CD14-positive monocyte (primary cell): Measurements from ENCODE around the gene CDV3. TPM values are rescaled to one million over a fixed set of nuclear protein-coding genes. Genes with fewer than 3 reads are reported as not detected.
"Not testable (repeated sequence)": the region's sequence is repeated elsewhere in the genome, so short reads cannot be mapped to it uniquely, and the experiment has no call there.

ENCODE experiments used
- DNase-seq, 3 donors: peaks; one replicate each; pipeline ENCODE4 v3.0.0-alpha.2; 2011 to 2022
- H2AFZ ChIP-seq: 2 replicates; pipeline ENCODE4 v1.6.0; 2012; ENCODE audit warnings: mild to moderate bottlenecking, low read depth, low read length, inconsistent platforms; ENCODE audit not compliant: insufficient read depth, poor library complexity, severe bottlenecking
- H3K27ac ChIP-seq, 2 donors: 1 replicate in 1 of 2; 2 replicates in 1 of 2; pipeline ENCODE4 v1.5.1; 2012 to 2013; ENCODE audit warnings: low read length in 2 of 2, control low read depth in 1 of 2, inconsistent platforms in 1 of 2, low read depth in 1 of 2, mild to moderate bottlenecking in 1 of 2
- H3K27me3 ChIP-seq, 2 donors: one replicate each; pipeline versions ENCODE4 v1.6.0 to v1.6.1; 2011 to 2013; ENCODE audit warnings: low read length in 2 of 2; ENCODE audit not compliant: control insufficient read depth in 2 of 2, insufficient read depth in 2 of 2
- H3K36me3 ChIP-seq, 2 donors: replicated peaks in 1 of 2; 1 replicate in 1 of 2; 2 replicates in 1 of 2; pipeline versions ENCODE4 v1.5.1 to v1.6.1; 2012 to 2013; ENCODE audit warnings: low read length in 2 of 2, control low read depth in 1 of 2, inconsistent platforms in 1 of 2, mild to moderate bottlenecking in 1 of 2; ENCODE audit not compliant: insufficient read depth in 2 of 2, control insufficient read depth in 1 of 2
- H3K4me1 ChIP-seq, 2 donors: 1 replicate in 1 of 2; 2 replicates in 1 of 2; pipeline versions ENCODE4 v1.5.1 to v1.6.1; 2012 to 2013; ENCODE audit warnings: low read length in 2 of 2, control low read depth in 1 of 2, inconsistent platforms in 1 of 2, mild to moderate bottlenecking in 1 of 2, moderate library complexity in 1 of 2; ENCODE audit not compliant: insufficient read depth in 2 of 2, control insufficient read depth in 1 of 2
- H3K4me2 ChIP-seq: replicated peaks from 2 replicates; pipeline ENCODE3; 2012; ENCODE audit warnings: low read length, moderate library complexity, mild to moderate bottlenecking; ENCODE audit not compliant: poor library complexity, severe bottlenecking; ENCODE audit errors: extremely low read depth
- H3K4me3 ChIP-seq, 3 experiments: fragments of 200-600 bp in 1 of 3; sonication (generic) in 1 of 3; replicated peaks in 1 of 3; 1 replicate in 2 of 3; 2 replicates in 1 of 3; pipeline ENCODE4 v1.5.1; 2011 to 2013; ENCODE audit warnings: low read length in 3 of 3, mild to moderate bottlenecking in 3 of 3, control low read depth in 2 of 3, low read depth in 2 of 3, inconsistent platforms in 1 of 3, moderate library complexity in 1 of 3
- H3K79me2 ChIP-seq: 2 replicates; pipeline ENCODE4 v1.6.0; 2012; ENCODE audit warnings: mild to moderate bottlenecking, control low read depth, inconsistent platforms, low read length, moderate library complexity; ENCODE audit not compliant: insufficient read depth
- H3K9ac ChIP-seq: 2 replicates; pipeline ENCODE4 v1.6.0; 2017; ENCODE audit warnings: low read length, mild to moderate bottlenecking; ENCODE audit not compliant: insufficient read depth, poor library complexity, severe bottlenecking
- H3K9me3 ChIP-seq, 2 donors: replicated peaks in 1 of 2; 1 replicate in 1 of 2; 2 replicates in 1 of 2; pipeline versions ENCODE4 v1.5.1 to v1.6.1; 2012 to 2013; ENCODE audit warnings: low read length in 2 of 2, control low read depth in 1 of 2; ENCODE audit not compliant: control insufficient read depth in 1 of 2, insufficient read depth in 1 of 2
- H4K20me1 ChIP-seq: 2 replicates; pipeline ENCODE4 v1.6.0; 2012; ENCODE audit warnings: mild to moderate bottlenecking, low read length, control low read depth, moderate library complexity; ENCODE audit not compliant: insufficient read depth
- H3K27ac Mint-ChIP-seq, 7 donors: one replicate each; pipeline ENCODE4 v1.8.0; 2020; ENCODE audit warnings: mild to moderate bottlenecking in 7 of 7, mixed read lengths in 7 of 7, moderate library complexity in 6 of 7, inconsistent platforms in 2 of 7
- H3K27me3 Mint-ChIP-seq, 3 donors: one replicate each; pipeline ENCODE4 v1.8.0; 2021 to 2022; ENCODE audit warnings: low read depth in 3 of 3, mild to moderate bottlenecking in 3 of 3, mixed read lengths in 3 of 3, moderate library complexity in 3 of 3, inconsistent platforms in 1 of 3
- H3K36me3 Mint-ChIP-seq, 2 donors: one replicate each; pipeline ENCODE4 v1.8.0; 2020; ENCODE audit warnings: mixed read lengths in 2 of 2, inconsistent platforms in 1 of 2, mild to moderate bottlenecking in 1 of 2
- H3K4me1 Mint-ChIP-seq: one replicate; pipeline ENCODE4 v1.8.0; 2020; ENCODE audit warnings: mild to moderate bottlenecking, mixed read lengths
- H3K4me3 Mint-ChIP-seq, 2 donors: one replicate each; pipeline ENCODE4 v1.8.0; 2020; ENCODE audit warnings: mild to moderate bottlenecking in 2 of 2, mixed read lengths in 2 of 2, moderate library complexity in 1 of 2
- H3K9me3 Mint-ChIP-seq, 7 donors: one replicate each; pipeline ENCODE4 v1.8.0; 2020 to 2022; ENCODE audit warnings: mixed read lengths in 7 of 7, mild to moderate bottlenecking in 6 of 7, moderate library complexity in 6 of 7, inconsistent platforms in 2 of 7
- WGBS: methylation state at CpG from one replicate; pipeline ENCODE4 v1.1.5; 2013; ENCODE audit warnings: missing lambda C conversion rate; ENCODE audit not compliant: insufficient coverage; 5-methylcytosine and 5-hydroxymethylcytosine counted together
- intact Hi-C, 2 donors: fragments of 100-400 bp; cut with micrococcal nuclease; formaldehyde crosslinking; loops; one replicate each; pipeline versions ENCODE4 v1.15.0 to v1.15.1; 2023
- polyA plus RNA-seq, 3 donors: library from polyadenylated mRNA; depleted of rRNA in 1 of 3; unstranded in 2 of 3; stranded (reverse) in 1 of 3; fragments of 300-500 nt in 2 of 3; fragments of >200 nt in 1 of 3; fragmentation: Illumina TruSeq in 2 of 3; gene quantifications; 1 replicate in 2 of 3; 2 replicates in 1 of 3; pipeline ENCODE4 v1.2.3, GENCODE V29; 2012 to 2021
- TF ChIP-seq, protein P1 (sequence below): fragments of 200-600 bp; IDR thresholded peaks from one replicate; pipeline ENCODE4 v1.8.0; 2022; ENCODE audit warnings: antibody characterized with exemption, mild to moderate bottlenecking

Gene CDV3
- polyA plus RNA-seq, 3 donors: 30.0 to 80.1 (median 30.3) TPM

DNA sequence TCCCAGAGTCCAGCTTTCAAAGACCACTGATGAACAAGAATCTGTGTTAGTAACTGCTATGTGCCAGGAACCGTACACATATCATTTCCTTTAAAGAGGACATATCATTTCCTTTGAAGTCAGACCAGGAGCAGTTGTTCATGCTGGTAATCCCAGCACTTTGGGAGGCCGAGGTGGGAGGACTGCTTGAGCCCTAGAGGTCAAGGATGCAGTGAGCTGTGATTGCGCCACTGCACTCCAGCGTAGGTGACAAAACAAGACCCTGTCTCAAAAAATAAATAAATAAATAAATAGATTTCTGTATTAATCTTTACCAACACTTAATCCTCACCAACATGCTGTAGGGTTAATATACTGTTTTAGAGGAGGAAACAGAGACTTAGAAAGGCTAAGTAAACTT is 23.9 kb upstream of the CDV3 start:
- peaks cover 0 to 7% (median 2%) of the 10 kb centered on the region in 7 donors for H3K9me3 Mint-ChIP-seq
- no peak overlapping the region for H3K9ac ChIP-seq
- H3K27ac ChIP-seq: no peak overlapping the region
- H3K36me3 Mint-ChIP-seq: no peaks in the 10 kb centered on the region
- no peaks in the 10 kb centered on the region for H3K36me3 ChIP-seq
- no peaks in the 10 kb centered on the region for H3K9me3 ChIP-seq
- no peaks in the 10 kb centered on the region for H3K27me3 ChIP-seq
- WGBS: 100% methylated on average over 1 of the region's 4 CpGs
- no peaks in the 10 kb centered on the region for H4K20me1 ChIP-seq
- peaks cover 6% of the 10 kb centered on the region in 2 donors for H3K4me1 ChIP-seq
- TF ChIP-seq, protein P1, sequence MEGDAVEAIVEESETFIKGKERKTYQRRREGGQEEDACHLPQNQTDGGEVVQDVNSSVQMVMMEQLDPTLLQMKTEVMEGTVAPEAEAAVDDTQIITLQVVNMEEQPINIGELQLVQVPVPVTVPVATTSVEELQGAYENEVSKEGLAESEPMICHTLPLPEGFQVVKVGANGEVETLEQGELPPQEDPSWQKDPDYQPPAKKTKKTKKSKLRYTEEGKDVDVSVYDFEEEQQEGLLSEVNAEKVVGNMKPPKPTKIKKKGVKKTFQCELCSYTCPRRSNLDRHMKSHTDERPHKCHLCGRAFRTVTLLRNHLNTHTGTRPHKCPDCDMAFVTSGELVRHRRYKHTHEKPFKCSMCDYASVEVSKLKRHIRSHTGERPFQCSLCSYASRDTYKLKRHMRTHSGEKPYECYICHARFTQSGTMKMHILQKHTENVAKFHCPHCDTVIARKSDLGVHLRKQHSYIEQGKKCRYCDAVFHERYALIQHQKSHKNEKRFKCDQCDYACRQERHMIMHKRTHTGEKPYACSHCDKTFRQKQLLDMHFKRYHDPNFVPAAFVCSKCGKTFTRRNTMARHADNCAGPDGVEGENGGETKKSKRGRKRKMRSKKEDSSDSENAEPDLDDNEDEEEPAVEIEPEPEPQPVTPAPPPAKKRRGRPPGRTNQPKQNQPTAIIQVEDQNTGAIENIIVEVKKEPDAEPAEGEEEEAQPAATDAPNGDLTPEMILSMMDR: no peak
- H3K4me3 Mint-ChIP-seq: no peak overlapping the region
- no peak overlapping the region for H2AFZ ChIP-seq
- intact Hi-C loops: no loop called here
- H3K4me2 ChIP-seq: no peak overlapping the region
- peaks cover 0 to 2% (median 1%) of the 10 kb centered on the region in 3 donors for H3K27me3 Mint-ChIP-seq
- peaks cover 13% of the 10 kb centered on the region for H3K4me1 Mint-ChIP-seq
- H3K27ac Mint-ChIP-seq: no peak overlapping the region
- no peaks in the 10 kb centered on the region for H3K79me2 ChIP-seq
- no peak for DNase-seq
- H3K4me3 ChIP-seq: no peak overlapping the region

DNA sequence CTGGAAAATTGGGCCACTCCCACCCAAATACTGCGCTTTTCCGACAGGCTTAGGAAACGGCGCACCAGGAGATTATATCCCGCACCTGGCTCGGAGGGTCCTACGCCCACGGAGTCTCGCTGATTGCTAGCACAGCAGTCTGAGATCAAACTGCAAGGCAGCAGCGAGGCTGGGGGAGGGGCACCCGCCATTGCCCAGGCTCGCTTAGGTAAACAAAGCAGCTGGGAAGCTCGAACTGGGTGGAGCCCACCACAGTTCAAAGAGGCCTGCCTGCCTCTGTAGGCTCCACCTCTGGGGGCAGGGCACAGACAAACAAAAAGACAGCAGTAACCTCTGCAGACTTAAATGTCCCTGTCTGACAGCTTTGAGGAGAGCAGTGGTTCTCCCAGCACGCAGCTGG is 21.9 kb upstream of the CDV3 start:
- H3K4me1 ChIP-seq, H3K36me3 Mint-ChIP-seq: not testable (repeated sequence)

More for the DNA sequence above, 21.9 kb upstream of the CDV3 start:
- H3K4me1 Mint-ChIP-seq: peaks cover 18% of the 10 kb centered on the region
- H3K27ac Mint-ChIP-seq, intact Hi-C loops, H3K4me3 ChIP-seq, H3K36me3 ChIP-seq, H3K79me2 ChIP-seq, H2AFZ ChIP-seq, H4K20me1 ChIP-seq, H3K9me3 ChIP-seq, H3K9ac ChIP-seq, DNase-seq, H3K4me3 Mint-ChIP-seq, H3K27ac ChIP-seq, H3K9me3 Mint-ChIP-seq, H3K27me3 Mint-ChIP-seq, H3K27me3 ChIP-seq, H3K4me2 ChIP-seq: not testable (repeated sequence)
- no CpG with 5 or more reads among the region's 14 CpGs for WGBS
